H1 (cell line): Measurements from ENCODE around the gene CNPY3. TPM values are rescaled to one million over a fixed set of nuclear protein-coding genes. Genes with fewer than 3 reads are reported as not detected.

Experiments
- CTCF ChIA-PET: fragments of 300-600 bp; sonication (Branson Sonifier 250); formaldehyde crosslinking; loops from one replicate; lab custom pipeline; 2021; ENCODE audit not compliant: partially characterized antibody; lab: Charles Lee
- POLR2A ChIA-PET: fragments of 300-600 bp; sonication (Branson Sonifier 250); formaldehyde crosslinking; loops from one replicate; lab custom pipeline; 2021; ENCODE audit warnings: inconsistent platforms; ENCODE audit not compliant: partially characterized antibody; lab: Charles Lee
- DNase-seq, 2 experiments: peaks; one replicate each; pipeline versions ENCODE4 v3.0.0 to v3.0.0-alpha.2; 2010 to 2022; ENCODE audit warnings: low spot score in 2 of 2, low read depth in 1 of 2, mixed read lengths in 1 of 2
- FAIRE-seq: peaks from 2 replicates; lab custom pipeline; 2011; peaks lifted over from hg19 to GRCh38; lab: Jason Lieb, UNC
- H2AFZ ChIP-seq: 2 replicates; pipeline ENCODE4 v1.8.1; 2012; ENCODE audit warnings: low read length, inconsistent platforms
- H2AK5ac ChIP-seq: 2 replicates; pipeline ENCODE4 v1.6.1; 2013; ENCODE audit warnings: low read depth, low read length
- H2BK120ac ChIP-seq: replicated peaks from 2 replicates; pipeline ENCODE3; 2013; ENCODE audit warnings: low read depth, low read length, inconsistent platforms
- H2BK12ac ChIP-seq: 2 replicates; pipeline ENCODE4 v1.6.1; 2013; ENCODE audit warnings: low read depth, low read length
- H2BK15ac ChIP-seq: 2 replicates; pipeline ENCODE4 v1.6.1; 2013; ENCODE audit warnings: low read length
- H2BK20ac ChIP-seq: 2 replicates; pipeline ENCODE4 v1.6.1; 2013; ENCODE audit warnings: low read length
- H2BK5ac ChIP-seq: 2 replicates; pipeline ENCODE4 v1.6.1; 2013; ENCODE audit warnings: low read depth, low read length
- H3K14ac ChIP-seq: 2 replicates; pipeline ENCODE4 v1.6.1; 2013; ENCODE audit warnings: inconsistent platforms; ENCODE audit not compliant: insufficient read length
- H3K18ac ChIP-seq: 2 replicates; pipeline ENCODE4 v1.6.1; 2013; ENCODE audit warnings: low read length; ENCODE audit errors: extremely low read depth
- H3K23ac ChIP-seq: 2 replicates; pipeline ENCODE4 v1.6.1; 2013; ENCODE audit warnings: inconsistent platforms; ENCODE audit not compliant: insufficient read length
- H3K23me2 ChIP-seq: 2 replicates; pipeline ENCODE4 v1.6.1; 2013; ENCODE audit warnings: low read depth, low read length
- H3K27ac ChIP-seq: 2 replicates; pipeline ENCODE4 v1.6.1; 2011; ENCODE audit warnings: low read depth, low read length, inconsistent platforms
- H3K27me3 ChIP-seq, 4 experiments: replicated peaks in 1 of 4; 1 replicate in 1 of 4; 2 replicates in 3 of 4; pipeline versions ENCODE4 v1.6.1 to v1.8.1; 2011 to 2013; ENCODE audit warnings: low read length in 3 of 4, mild to moderate bottlenecking in 3 of 4, inconsistent platforms in 2 of 4, mixed read lengths in 2 of 4, moderate library complexity in 1 of 4; ENCODE audit not compliant: control insufficient read depth in 3 of 4, insufficient read depth in 3 of 4; ENCODE audit errors: extremely low read depth in 1 of 4
- H3K36me3 ChIP-seq, 4 experiments: 2 replicates each; pipeline versions ENCODE4 v1.6.1 to v1.8.1; 2011 to 2013; ENCODE audit warnings: mild to moderate bottlenecking in 4 of 4, low read length in 3 of 4, moderate library complexity in 2 of 4, control low read depth in 1 of 4, inconsistent platforms in 1 of 4; ENCODE audit not compliant: insufficient read depth in 4 of 4, control insufficient read depth in 2 of 4
- H3K4ac ChIP-seq: replicated peaks from 2 replicates; pipeline ENCODE3; 2013; ENCODE audit warnings: low read length, low read depth, mixed read lengths, inconsistent platforms; ENCODE audit not compliant: insufficient read length
- H3K4me1 ChIP-seq, 4 experiments: replicated peaks in 1 of 4; 1 replicate in 1 of 4; 2 replicates in 3 of 4; pipeline versions ENCODE4 v1.6.1 to v1.8.1; 2011 to 2013; ENCODE audit warnings: low read length in 3 of 4, inconsistent platforms in 2 of 4, mixed read lengths in 1 of 4; ENCODE audit not compliant: insufficient read depth in 4 of 4, control insufficient read depth in 3 of 4
- H3K4me2 ChIP-seq, 2 experiments: 2 replicates each; pipeline versions ENCODE4 v1.6.1 to v1.8.1; 2011 to 2013; ENCODE audit warnings: low read depth in 2 of 2, low read length in 2 of 2, control low read depth in 1 of 2, inconsistent platforms in 1 of 2, mild to moderate bottlenecking in 1 of 2; ENCODE audit not compliant: insufficient read depth in 1 of 2
- H3K4me3 ChIP-seq, 4 experiments: fragments of 200-600, 300-600 bp in 1 of 4; sonication (generic), shearing (Covaris generic), sonication (Bioruptor Twin) in 1 of 4; 2 replicates each; pipeline versions ENCODE4 v1.5.1 to v1.8.1; 2011 to 2016; ENCODE audit warnings: low read length in 4 of 4, low read depth in 3 of 4, control low read depth in 2 of 4, inconsistent platforms in 2 of 4, mild to moderate bottlenecking in 2 of 4, mixed read lengths in 1 of 4, moderate library complexity in 1 of 4; ENCODE audit not compliant: insufficient read depth in 2 of 4; ENCODE audit errors: extremely low read depth in 1 of 4
- H3K56ac ChIP-seq: replicated peaks from 2 replicates; pipeline ENCODE3; 2013; ENCODE audit warnings: low read depth, mild to moderate bottlenecking, mixed read lengths, low read length, inconsistent platforms; ENCODE audit not compliant: insufficient read length
- H3K79me1 ChIP-seq: 2 replicates; pipeline ENCODE4 v1.6.1; 2013; ENCODE audit warnings: low read depth, low read length, control low read depth
- H3K79me2 ChIP-seq, 2 experiments: 2 replicates each; pipeline versions ENCODE4 v1.6.1 to v1.8.1; 2012 to 2013; ENCODE audit warnings: low read length in 2 of 2, mild to moderate bottlenecking in 2 of 2, inconsistent platforms in 1 of 2; ENCODE audit not compliant: insufficient read depth in 2 of 2, control insufficient read depth in 1 of 2
- H3K9ac ChIP-seq, 4 experiments: replicated peaks in 1 of 4; 1 replicate in 1 of 4; 2 replicates in 3 of 4; pipeline versions ENCODE4 v1.6.1 to v1.8.1; 2011 to 2013; ENCODE audit warnings: low read depth in 3 of 4, low read length in 3 of 4, control low read depth in 2 of 4, mild to moderate bottlenecking in 2 of 4, moderate library complexity in 2 of 4, inconsistent platforms in 1 of 4; ENCODE audit errors: extremely low read depth in 1 of 4
- H3K9me3 ChIP-seq, 2 experiments: 2 replicates each; pipeline versions ENCODE4 v1.6.1 to v1.8.1; 2012 to 2013; ENCODE audit warnings: mild to moderate bottlenecking in 2 of 2, moderate library complexity in 2 of 2, control low read depth in 1 of 2, inconsistent platforms in 1 of 2, low read depth in 1 of 2, low read length in 1 of 2, mixed read lengths in 1 of 2; ENCODE audit not compliant: insufficient read depth in 2 of 2
- H4K20me1 ChIP-seq, 2 experiments: replicated peaks in 1 of 2; 2 replicates each; pipeline versions ENCODE3 to v1.8.1; 2011 to 2013; ENCODE audit warnings: inconsistent platforms in 2 of 2, low read length in 2 of 2, mild to moderate bottlenecking in 1 of 2; ENCODE audit not compliant: insufficient read depth in 2 of 2, control insufficient read depth in 1 of 2
- H4K5ac ChIP-seq: 2 replicates; pipeline ENCODE4 v1.6.1; 2013; ENCODE audit warnings: low read length, low read depth, mixed read lengths, inconsistent platforms; ENCODE audit not compliant: insufficient read length
- H4K8ac ChIP-seq: 2 replicates; pipeline ENCODE4 v1.8.0; 2013; ENCODE audit warnings: mild to moderate bottlenecking, moderate library complexity, low read length, inconsistent platforms; ENCODE audit not compliant: insufficient read depth; ENCODE audit errors: extremely low read depth
- H4K91ac ChIP-seq: replicated peaks from 2 replicates; pipeline ENCODE3; 2013; ENCODE audit warnings: low read length, mixed read lengths, inconsistent platforms; ENCODE audit not compliant: insufficient read length
- NANOG ChIP-seq: IDR thresholded peaks from 2 replicates; pipeline ENCODE4 v1.6.1; 2011; ENCODE audit warnings: low read length, low read depth, mild to moderate bottlenecking, inconsistent platforms; ENCODE audit not compliant: insufficient read depth, poor library complexity, severe bottlenecking
- NRF1 ChIP-seq: IDR thresholded peaks from 2 replicates; pipeline ENCODE4 v1.6.1; 2011; ENCODE audit warnings: mild to moderate bottlenecking, low read depth, low read length, improper control_type of control experiment
- RNF2 ChIP-seq: fragments of 200-900, 300-1000 bp; sonication (generic); IDR thresholded peaks from 2 replicates; pipeline ENCODE4 v1.7.1; 2016; ENCODE audit warnings: borderline replicate concordance, low read depth, mild to moderate bottlenecking, antibody characterized with exemption, low read length; ENCODE audit not compliant: poor library complexity, severe bottlenecking; ENCODE audit errors: missing control alignments
- SIRT6 ChIP-seq: IDR thresholded peaks from one replicate; pipeline ENCODE4 v1.7.1; 2012; ENCODE audit warnings: low read length, inconsistent platforms
- WGBS, 2 experiments: shearing (Covaris generic) in 1 of 2; methylation state at CpG; one replicate each; pipeline versions ENCODE4 v1.1.6 to v1.1.7; 2013 to 2015; ENCODE audit warnings: low lambda C conversion rate in 2 of 2, mixed read lengths in 2 of 2, inconsistent platforms in 1 of 2, low coverage in 1 of 2, missing lambda C conversion rate in 1 of 2; ENCODE audit not compliant: insufficient replicate concordance in 2 of 2, insufficient coverage in 1 of 2, insufficient read length in 1 of 2; ENCODE audit errors: extremely low coverage in 1 of 2, missing lambda C conversion rate in 1 of 2; 5-methylcytosine and 5-hydroxymethylcytosine counted together
- polyA plus RNA-seq, 7 experiments: library from polyadenylated mRNA; depleted of rRNA in 3 of 7; stranded (reverse) in 5 of 7; unstranded in 2 of 7; fragments of >200 nt in 5 of 7; fragments of 200-250 nt in 2 of 7; gene quantifications; 1 replicate in 5 of 7; 2 replicates in 1 of 7; 4 replicates in 1 of 7; pipeline versions ENCODE4 v1.2.1 to v1.2.3, GENCODE V29; 2011 to 2013; ENCODE audit warnings: missing spikeins in 2 of 7, mixed read lengths in 2 of 7
- total RNA-seq: library from RNA; stranded (reverse); fragmentation: NEBNext Ultra II Directional; extraction: Animal tissue kit (Norgen Biotek cat#: 25700); gene quantifications from 2 replicates; pipeline ENCODE4 v1.2.1, GENCODE V29; 2021

Gene CNPY3
- total and polyA plus RNA-seq, 2 of the 8 experiments (the other 6 are each of a cell fraction or from before 2014, with no cell fraction given) = 49.6 to 64.5 TPM

- ChIA-PET CTCF (interaction anchor here (0.7 to 1.6 kb wide), 4 partner anchors 23 to 35 kb away, joined by 3 to 7 read pairs (median 3); no protein-coding TSS in a partner anchor), POLR2A (interaction anchor here (1.7 kb wide), 1 partner anchor 48 kb away, joined by 7 read pairs; the partner anchor contains the start of gene PPP2R5D)
- TF ChIP-seq NRF1 (no peak), NANOG (no peak), SIRT6 (no peak), RNF2 (no peak)
Measured at GRCh38 chr6:42936398-42936797, 7.1 kb downstream of the CNPY3 start.

More at GRCh38 chr6:42936398-42936797, 7.1 kb downstream of the CNPY3 start:
- Histone ChIP-seq H3K4me3 (no peak overlapping the region), H4K20me1 (peaks cover 0 to 5% of the 10 kb centered on the region in 2 experiments), H3K27me3 (no peaks in the 10 kb centered on the region), H3K4me1 (peaks cover 0 to 6% (median 1%) of the 10 kb centered on the region in 4 experiments; a peak in 4 of 7 replicates), H3K18ac (no peak overlapping the region), H4K91ac (no peak overlapping the region), H3K79me2 (peaks cover 0 to 35% of the 10 kb centered on the region in 2 experiments; a peak in 3 of 4 replicates), H2BK20ac (no peak overlapping the region), H3K14ac (no peak overlapping the region), H3K9me3 (no peaks in the 10 kb centered on the region), H2AFZ (no peak overlapping the region), H3K4me2 (no peak overlapping the region), H2BK15ac (no peak overlapping the region), H3K23me2 (no peaks in the 10 kb centered on the region), H3K56ac (no peak overlapping the region), H2BK120ac (no peak overlapping the region), H3K79me1 (peaks cover 11% of the 10 kb centered on the region; the same call in 1 of the 2 replicates), H3K23ac (no peak overlapping the region), H2AK5ac (no peak overlapping the region), H3K9ac (no peak overlapping the region), H4K5ac (no peak overlapping the region), H3K4ac (no peak overlapping the region), H3K36me3 (peaks cover 3 to 49% (median 23%) of the 10 kb centered on the region in 4 experiments; a peak in 7 of 8 replicates), H2BK5ac (no peak overlapping the region), H4K8ac (no peak overlapping the region), H3K27ac (no peak overlapping the region), H2BK12ac (no peak overlapping the region)
- DNase-seq (no peak), FAIRE-seq (no peak)
- 93% methylated on average over 11 of the region's 11 CpGs; no CpG with 5 or more reads in 1 of the 2 experiments for WGBS, 2 experiments
